ENCODE measurements around the gene MGAT4A. TPM values are rescaled to one million over a fixed set of nuclear protein-coding genes. Genes with fewer than 3 reads are reported as not detected.
A peak's percentile ranks its signal among the peaks of the same experiment; 100 is the strongest.

MGAT4A gene
- total and polyA plus RNA-seq, 10 of the 15 experiments (the other 5 are each of a cell fraction or from before 2014, with no cell fraction given), result 4.3 to 23.4 (median 13.6) TPM

GRCh38 chr2:98637401-98638147 is 93.4 kb downstream of the MGAT4A start (continued):
- no peak for TF ChIP-seq ASH2L (IDR thresholded peaks at IDR 0.05; ENCODE audit: borderline replicate concordance, low read depth)
- TF ChIP-seq GATAD2B (conservative IDR thresholded peaks at IDR 0.05; ENCODE audit: low read depth), result 0 out of 2 replicates have a peak, but pooled peaks have one; percentile 39
- TF ChIP-seq YBX1 (IDR thresholded peaks at IDR 0.05), result no peak
- peak in 1 of 2 experiments; percentile 51; a peak in 2 of 4 replicates for TF ChIP-seq EP300 (IDR thresholded peaks at IDR 0.05; ENCODE audit: borderline replicate concordance in 1 of 2, control insufficient read depth in 1 of 2, low read depth in 2 of 2, low read length in 2 of 2)
- peak; percentile 71 for TF ChIP-seq CUX1 (IDR thresholded peaks at IDR 0.05; ENCODE audit: insufficient replicate concordance, low read depth, low read length)
- TF ChIP-seq TCF12 (IDR thresholded peaks at IDR 0.05; ENCODE audit: low read depth, low read length), result no peak
- no peak for TF ChIP-seq ZZZ3 (IDR thresholded peaks at IDR 0.05; ENCODE audit: control insufficient read depth, insufficient read length, low read depth)
- peak; percentile 84 for TF ChIP-seq RUNX3 (IDR thresholded peaks at IDR 0.05; ENCODE audit: low read length)
- no peak for TF ChIP-seq MYC (IDR thresholded peaks at IDR 0.05; ENCODE audit: insufficient read depth, insufficient read length, insufficient replicate concordance, low read length, severe bottlenecking)
- TF ChIP-seq CHD2 (IDR thresholded peaks at IDR 0.05; ENCODE audit: borderline replicate concordance, low read depth, low read length), result peak; percentile 77

Data from GM12878 (cell line).